ENCODE measurements around the gene PTDSS2. TPM values are rescaled to one million over a fixed set of nuclear protein-coding genes. Genes with fewer than 3 reads are reported as not detected.
"Not testable (repeated sequence)": the region's sequence is repeated elsewhere in the genome, so short reads cannot be mapped to it uniquely, and the experiment has no call there.

The PTDSS2 gene
- total RNA-seq, 1 donor from 2014 or later = 55.3 TPM

DNA sequence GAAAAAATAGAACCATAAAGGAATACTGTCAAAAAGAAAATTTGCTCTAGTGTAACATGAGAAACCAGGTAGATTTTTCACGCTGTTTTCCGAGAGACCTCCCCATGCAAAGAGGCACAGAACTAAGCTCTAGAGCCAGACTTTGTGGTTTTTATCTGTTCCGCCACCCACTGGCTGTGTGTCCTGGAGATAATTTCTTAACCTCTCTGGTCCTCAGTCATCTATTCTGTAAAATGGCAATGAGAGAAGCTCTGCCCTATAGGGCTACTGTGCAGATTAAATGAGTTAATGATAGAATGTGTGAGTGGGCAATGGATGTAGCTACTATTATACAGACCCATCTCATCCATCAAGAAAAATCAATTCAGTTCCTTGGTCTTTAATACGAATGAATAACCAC lies 25.8 kb upstream of the PTDSS2 start:
- peaks cover 9% of the 10 kb centered on the region for H3K27me3 Mint-ChIP-seq (ENCODE audit: unreplicated experiment)
- H3K4me3 Mint-ChIP-seq (ENCODE audit: unreplicated experiment) = no peak overlapping the region
- no peaks in the 10 kb centered on the region for H3K4me1 Mint-ChIP-seq (ENCODE audit: unreplicated experiment)
- no peak for DNase-seq (ENCODE audit: extremely low spot score, unreplicated experiment)
- no peaks in the 10 kb centered on the region for H3K9me3 Mint-ChIP-seq (ENCODE audit: unreplicated experiment)
- TF ChIP-seq, protein P1, sequence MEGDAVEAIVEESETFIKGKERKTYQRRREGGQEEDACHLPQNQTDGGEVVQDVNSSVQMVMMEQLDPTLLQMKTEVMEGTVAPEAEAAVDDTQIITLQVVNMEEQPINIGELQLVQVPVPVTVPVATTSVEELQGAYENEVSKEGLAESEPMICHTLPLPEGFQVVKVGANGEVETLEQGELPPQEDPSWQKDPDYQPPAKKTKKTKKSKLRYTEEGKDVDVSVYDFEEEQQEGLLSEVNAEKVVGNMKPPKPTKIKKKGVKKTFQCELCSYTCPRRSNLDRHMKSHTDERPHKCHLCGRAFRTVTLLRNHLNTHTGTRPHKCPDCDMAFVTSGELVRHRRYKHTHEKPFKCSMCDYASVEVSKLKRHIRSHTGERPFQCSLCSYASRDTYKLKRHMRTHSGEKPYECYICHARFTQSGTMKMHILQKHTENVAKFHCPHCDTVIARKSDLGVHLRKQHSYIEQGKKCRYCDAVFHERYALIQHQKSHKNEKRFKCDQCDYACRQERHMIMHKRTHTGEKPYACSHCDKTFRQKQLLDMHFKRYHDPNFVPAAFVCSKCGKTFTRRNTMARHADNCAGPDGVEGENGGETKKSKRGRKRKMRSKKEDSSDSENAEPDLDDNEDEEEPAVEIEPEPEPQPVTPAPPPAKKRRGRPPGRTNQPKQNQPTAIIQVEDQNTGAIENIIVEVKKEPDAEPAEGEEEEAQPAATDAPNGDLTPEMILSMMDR (IDR thresholded peaks at IDR 0.05) = no peak
- H3K36me3 Mint-ChIP-seq (ENCODE audit: unreplicated experiment) = no peaks in the 10 kb centered on the region
- H3K27ac Mint-ChIP-seq (ENCODE audit: unreplicated experiment) = no peak overlapping the region

DNA sequence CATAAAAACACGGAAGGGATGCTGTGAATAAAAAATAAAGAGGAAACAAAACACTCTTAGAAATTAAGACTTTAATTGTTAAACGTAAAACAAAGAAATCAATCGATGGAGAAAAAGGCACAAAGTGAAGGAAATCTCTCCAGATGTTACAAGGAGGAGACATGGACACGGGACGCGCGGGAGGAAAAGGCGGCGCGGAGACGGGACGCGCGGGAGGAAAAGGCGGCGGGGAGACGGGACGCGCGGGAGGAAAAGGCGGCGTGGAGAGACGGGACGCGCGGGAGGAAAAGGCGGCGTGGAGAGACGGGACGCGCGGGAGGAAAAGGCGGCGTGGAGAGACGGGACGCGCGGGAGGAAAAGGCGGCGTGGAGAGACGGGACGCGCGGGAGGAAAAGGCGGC lies 25.3 kb upstream of the PTDSS2 start:
- H3K36me3 Mint-ChIP-seq (ENCODE audit: unreplicated experiment); H3K4me1 Mint-ChIP-seq (ENCODE audit: unreplicated experiment); H3K4me3 Mint-ChIP-seq (ENCODE audit: unreplicated experiment); H3K9me3 Mint-ChIP-seq (ENCODE audit: unreplicated experiment); DNase-seq (ENCODE audit: extremely low spot score, unreplicated experiment); H3K27me3 Mint-ChIP-seq (ENCODE audit: unreplicated experiment); H3K27ac Mint-ChIP-seq (ENCODE audit: unreplicated experiment): not testable (repeated sequence)

DNA sequence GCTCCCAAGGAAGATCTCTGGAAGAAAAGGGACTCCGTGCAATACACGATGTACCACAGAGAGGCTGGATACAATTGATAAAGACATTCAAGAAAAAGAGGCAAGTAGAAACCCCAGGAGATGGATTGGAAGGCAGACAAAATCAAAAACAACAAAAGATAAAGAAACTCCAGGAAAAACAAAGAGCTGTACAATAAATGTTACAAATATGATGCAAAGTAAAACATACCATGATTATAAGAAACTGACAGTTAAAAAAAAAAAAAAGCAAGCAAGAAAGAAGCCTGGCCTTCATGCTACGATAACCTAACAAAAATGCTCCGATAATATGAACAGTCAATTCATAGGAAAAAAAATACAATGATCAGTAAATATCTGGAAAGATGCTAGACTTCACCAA lies 24.8 kb upstream of the PTDSS2 start:
- no peaks in the 10 kb centered on the region for H3K36me3 Mint-ChIP-seq (ENCODE audit: unreplicated experiment)
- no peak for DNase-seq (ENCODE audit: extremely low spot score, unreplicated experiment)
- peaks cover 9% of the 10 kb centered on the region for H3K27me3 Mint-ChIP-seq (ENCODE audit: unreplicated experiment)
- H3K9me3 Mint-ChIP-seq (ENCODE audit: unreplicated experiment) = no peaks in the 10 kb centered on the region
- no peaks in the 10 kb centered on the region for H3K4me1 Mint-ChIP-seq (ENCODE audit: unreplicated experiment)
- no peak overlapping the region for H3K27ac Mint-ChIP-seq (ENCODE audit: unreplicated experiment)
- H3K4me3 Mint-ChIP-seq (ENCODE audit: unreplicated experiment) = no peak overlapping the region
- TF ChIP-seq, protein P1 (IDR thresholded peaks at IDR 0.05) = no peak

DNA sequence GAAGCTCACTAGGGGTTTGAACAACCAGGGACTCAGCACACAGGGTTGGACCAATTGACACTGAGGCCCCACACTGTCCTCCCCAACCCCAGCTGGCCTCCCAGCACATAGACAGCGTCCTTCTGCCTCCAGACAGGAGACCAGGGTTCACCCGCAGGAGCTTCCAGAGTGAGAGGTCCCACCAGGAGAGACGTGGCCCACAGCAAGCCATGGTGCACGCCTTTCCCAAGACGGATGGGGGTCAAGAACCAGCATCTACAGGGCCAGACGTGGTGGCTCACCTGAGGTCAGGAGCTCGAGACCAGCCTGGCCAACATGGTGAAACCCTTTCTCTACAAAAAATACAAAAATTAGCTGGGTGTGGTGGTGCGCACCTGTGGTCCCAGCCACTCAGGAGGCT lies 23.2 kb upstream of the PTDSS2 start:
- no peak for DNase-seq (ENCODE audit: extremely low spot score, unreplicated experiment)
- H3K36me3 Mint-ChIP-seq (ENCODE audit: unreplicated experiment) = no peaks in the 10 kb centered on the region
- TF ChIP-seq, protein P1 (IDR thresholded peaks at IDR 0.05) = no peak
- H3K4me1 Mint-ChIP-seq (ENCODE audit: unreplicated experiment) = no peaks in the 10 kb centered on the region
- no peaks in the 10 kb centered on the region for H3K9me3 Mint-ChIP-seq (ENCODE audit: unreplicated experiment)
- H3K4me3 Mint-ChIP-seq (ENCODE audit: unreplicated experiment) = no peak overlapping the region
- no peak overlapping the region for H3K27ac Mint-ChIP-seq (ENCODE audit: unreplicated experiment)
- H3K27me3 Mint-ChIP-seq (ENCODE audit: unreplicated experiment) = peaks cover 9% of the 10 kb centered on the region

DNA sequence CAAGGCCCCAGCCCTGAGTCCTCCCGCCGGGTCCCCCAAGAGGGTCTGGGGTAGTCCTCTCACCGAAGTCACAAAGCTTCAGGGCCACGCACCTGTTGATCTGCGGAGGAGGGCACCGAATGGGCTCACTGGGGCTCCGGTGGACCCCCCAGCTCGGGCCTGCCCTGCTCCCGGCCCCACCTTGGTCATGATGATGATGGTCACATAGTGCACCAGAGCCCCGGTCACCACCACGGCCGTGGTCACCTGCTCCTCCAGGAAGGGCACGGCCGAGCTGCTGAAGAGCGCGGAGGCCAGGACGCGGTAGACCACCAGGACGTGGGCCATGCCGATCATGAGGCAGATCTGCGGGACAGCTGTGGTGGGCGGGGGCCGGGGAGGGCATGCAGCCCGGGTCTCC lies 21.8 kb upstream of the PTDSS2 start:
- no peak for DNase-seq (ENCODE audit: extremely low spot score, unreplicated experiment)
- Mint-ChIP-seq H3K36me3 (ENCODE audit: unreplicated experiment) (no peaks in the 10 kb centered on the region), H3K27me3 (ENCODE audit: unreplicated experiment) (peaks cover 9% of the 10 kb centered on the region), H3K27ac (ENCODE audit: unreplicated experiment) (no peak overlapping the region), H3K4me1 (ENCODE audit: unreplicated experiment) (no peaks in the 10 kb centered on the region), H3K9me3 (ENCODE audit: unreplicated experiment) (no peaks in the 10 kb centered on the region), H3K4me3 (ENCODE audit: unreplicated experiment) (no peak overlapping the region)
- TF ChIP-seq, protein P1 (IDR thresholded peaks at IDR 0.05) = no peak

DNA sequence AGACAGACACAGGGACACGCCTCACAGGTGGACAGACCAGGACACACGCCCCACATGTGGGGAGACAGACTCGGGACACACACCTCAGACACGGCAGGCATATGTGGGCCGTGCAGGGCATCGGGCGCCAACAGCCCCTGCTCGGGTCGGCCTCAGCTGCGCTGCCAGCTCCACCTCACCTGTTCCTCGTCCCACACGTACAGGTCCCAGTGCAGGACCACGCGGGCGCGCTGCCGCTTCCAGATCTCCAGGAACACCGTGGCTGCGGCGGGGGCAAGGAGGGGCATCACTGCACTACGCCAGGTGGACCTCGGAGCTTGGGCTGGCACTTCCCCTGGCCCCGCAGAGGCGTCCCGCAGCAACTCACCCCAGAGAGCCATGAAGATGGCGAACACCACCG lies 20.7 kb upstream of the PTDSS2 start:
- Mint-ChIP-seq H3K4me1 (ENCODE audit: unreplicated experiment) (no peaks in the 10 kb centered on the region), H3K36me3 (ENCODE audit: unreplicated experiment) (no peaks in the 10 kb centered on the region), H3K27me3 (ENCODE audit: unreplicated experiment) (peaks cover 8% of the 10 kb centered on the region), H3K27ac (ENCODE audit: unreplicated experiment) (no peak overlapping the region), H3K4me3 (ENCODE audit: unreplicated experiment) (no peak overlapping the region), H3K9me3 (ENCODE audit: unreplicated experiment) (no peaks in the 10 kb centered on the region)
- DNase-seq (ENCODE audit: extremely low spot score, unreplicated experiment) = no peak
- TF ChIP-seq, protein P1 (IDR thresholded peaks at IDR 0.05) = no peak

Data from osteocyte (in vitro differentiated cells).